Body of pancreas (tissue), 4 donors: ENCODE results near the gene HS3ST6.

Source experiments
- POLR2A ChIP-seq, 3 donors: fragments of 450-650 bp; IDR thresholded peaks; one replicate each; pipeline ENCODE4 v1.6.1; 2016; ENCODE audit warnings: antibody characterized with exemption in 3 of 3, mild to moderate bottlenecking in 2 of 3
- TF ChIP-seq, protein P1 (sequence below), 7 experiments: fragments of 450-650 bp in 4 of 7; fragments of 200-600 bp in 3 of 7; sonication (generic) in 3 of 7; IDR thresholded peaks; one replicate each; pipeline ENCODE4 v1.5.1; 2016 to 2019; ENCODE audit warnings: antibody characterized with exemption in 7 of 7

DNA sequence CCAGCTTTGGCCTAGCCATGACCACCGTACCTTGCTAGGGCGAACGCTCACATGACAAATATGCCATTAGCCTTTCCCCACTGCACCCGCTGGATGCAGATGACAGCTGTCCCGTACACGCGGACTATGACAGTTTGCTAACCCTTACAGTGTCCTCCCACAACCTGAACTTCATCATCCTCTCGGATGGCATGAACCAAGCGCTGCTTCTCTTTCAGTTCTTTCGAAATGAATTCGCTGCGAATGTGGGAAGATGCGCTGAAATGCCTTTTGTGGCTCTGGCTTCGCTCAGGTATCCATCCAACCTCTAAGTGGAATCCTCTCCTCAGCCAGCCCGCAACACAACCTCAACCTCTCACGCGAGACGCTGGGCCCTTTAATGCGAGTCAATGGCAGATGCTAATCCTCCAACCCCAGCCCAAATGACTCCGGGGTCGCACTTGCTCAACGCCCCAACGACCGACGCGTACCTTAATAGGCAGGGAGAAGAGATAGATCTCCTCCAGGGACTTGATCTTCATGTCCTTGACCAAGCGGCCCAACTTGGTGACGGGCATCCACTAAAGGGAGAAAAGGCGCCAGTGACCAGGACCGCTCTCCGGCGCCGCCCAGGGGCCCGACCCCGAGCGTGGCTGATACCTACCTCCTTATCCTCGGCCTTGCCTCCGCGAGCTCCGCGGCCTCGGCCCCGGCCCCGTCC is 45.7 kb upstream of the HS3ST6 start:
- TF ChIP-seq, protein P1, sequence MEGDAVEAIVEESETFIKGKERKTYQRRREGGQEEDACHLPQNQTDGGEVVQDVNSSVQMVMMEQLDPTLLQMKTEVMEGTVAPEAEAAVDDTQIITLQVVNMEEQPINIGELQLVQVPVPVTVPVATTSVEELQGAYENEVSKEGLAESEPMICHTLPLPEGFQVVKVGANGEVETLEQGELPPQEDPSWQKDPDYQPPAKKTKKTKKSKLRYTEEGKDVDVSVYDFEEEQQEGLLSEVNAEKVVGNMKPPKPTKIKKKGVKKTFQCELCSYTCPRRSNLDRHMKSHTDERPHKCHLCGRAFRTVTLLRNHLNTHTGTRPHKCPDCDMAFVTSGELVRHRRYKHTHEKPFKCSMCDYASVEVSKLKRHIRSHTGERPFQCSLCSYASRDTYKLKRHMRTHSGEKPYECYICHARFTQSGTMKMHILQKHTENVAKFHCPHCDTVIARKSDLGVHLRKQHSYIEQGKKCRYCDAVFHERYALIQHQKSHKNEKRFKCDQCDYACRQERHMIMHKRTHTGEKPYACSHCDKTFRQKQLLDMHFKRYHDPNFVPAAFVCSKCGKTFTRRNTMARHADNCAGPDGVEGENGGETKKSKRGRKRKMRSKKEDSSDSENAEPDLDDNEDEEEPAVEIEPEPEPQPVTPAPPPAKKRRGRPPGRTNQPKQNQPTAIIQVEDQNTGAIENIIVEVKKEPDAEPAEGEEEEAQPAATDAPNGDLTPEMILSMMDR (IDR thresholded peaks at IDR 0.05) = peak in 3 of 7 experiments; percentile 15 to 30 (median 15)
- no peak for TF ChIP-seq POLR2A (IDR thresholded peaks at IDR 0.05)
